ENCODE measurements around the gene S100B. TPM values are rescaled to one million over a fixed set of nuclear protein-coding genes. Genes with fewer than 3 reads are reported as not detected.

The S100B gene
- total and polyA plus RNA-seq, 9 of the 15 experiments (the other 6 are each of a cell fraction or from before 2014, with no cell fraction given), result not detected

DNA sequence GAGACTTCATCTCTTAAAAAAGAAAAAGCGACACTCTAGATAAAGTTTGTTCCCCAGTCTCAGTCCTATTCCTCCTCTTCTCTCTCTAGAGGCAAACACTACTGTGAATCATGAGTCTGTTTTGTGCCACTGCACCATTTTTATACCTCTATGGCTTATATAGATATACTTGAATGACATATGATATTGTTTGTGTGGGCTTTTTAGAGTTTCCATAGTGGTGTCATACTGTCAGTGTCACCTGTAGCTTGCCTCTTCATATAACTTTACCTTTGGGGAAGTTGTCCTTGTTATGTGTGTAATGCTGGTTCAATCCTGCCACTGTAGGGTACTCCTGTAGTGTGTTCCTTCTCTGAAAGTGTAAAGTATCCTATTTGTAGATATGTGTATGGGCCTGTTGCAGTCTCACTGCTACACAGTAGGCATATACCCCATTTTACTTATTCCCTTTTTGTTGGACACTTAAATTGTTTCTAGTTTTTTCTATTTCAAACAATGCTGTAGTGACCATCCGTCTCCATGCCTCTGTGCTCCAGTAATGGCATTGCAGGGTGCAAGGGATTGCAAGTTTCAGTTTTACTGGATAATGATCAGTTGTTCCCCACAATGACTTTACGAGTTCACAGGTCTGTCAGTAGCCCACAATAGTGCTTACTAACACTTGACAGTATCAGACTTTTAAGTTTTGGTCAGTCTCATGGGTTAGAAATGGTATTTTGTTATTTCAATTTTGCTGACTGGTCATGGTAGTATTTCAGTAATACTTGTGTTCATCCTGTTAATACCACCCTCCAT, 33.3 kb upstream of the S100B start (continued):
- TF ChIP-seq, protein P1, sequence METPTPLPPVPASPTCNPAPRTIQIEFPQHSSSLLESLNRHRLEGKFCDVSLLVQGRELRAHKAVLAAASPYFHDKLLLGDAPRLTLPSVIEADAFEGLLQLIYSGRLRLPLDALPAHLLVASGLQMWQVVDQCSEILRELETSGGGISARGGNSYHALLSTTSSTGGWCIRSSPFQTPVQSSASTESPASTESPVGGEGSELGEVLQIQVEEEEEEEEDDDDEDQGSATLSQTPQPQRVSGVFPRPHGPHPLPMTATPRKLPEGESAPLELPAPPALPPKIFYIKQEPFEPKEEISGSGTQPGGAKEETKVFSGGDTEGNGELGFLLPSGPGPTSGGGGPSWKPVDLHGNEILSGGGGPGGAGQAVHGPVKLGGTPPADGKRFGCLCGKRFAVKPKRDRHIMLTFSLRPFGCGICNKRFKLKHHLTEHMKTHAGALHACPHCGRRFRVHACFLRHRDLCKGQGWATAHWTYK (CRISPR knock-in tag; IDR thresholded peaks at IDR 0.05), result 0 out of 2 replicates have a peak, but pooled peaks have one; percentile 35
- TF ChIP-seq, protein P2, sequence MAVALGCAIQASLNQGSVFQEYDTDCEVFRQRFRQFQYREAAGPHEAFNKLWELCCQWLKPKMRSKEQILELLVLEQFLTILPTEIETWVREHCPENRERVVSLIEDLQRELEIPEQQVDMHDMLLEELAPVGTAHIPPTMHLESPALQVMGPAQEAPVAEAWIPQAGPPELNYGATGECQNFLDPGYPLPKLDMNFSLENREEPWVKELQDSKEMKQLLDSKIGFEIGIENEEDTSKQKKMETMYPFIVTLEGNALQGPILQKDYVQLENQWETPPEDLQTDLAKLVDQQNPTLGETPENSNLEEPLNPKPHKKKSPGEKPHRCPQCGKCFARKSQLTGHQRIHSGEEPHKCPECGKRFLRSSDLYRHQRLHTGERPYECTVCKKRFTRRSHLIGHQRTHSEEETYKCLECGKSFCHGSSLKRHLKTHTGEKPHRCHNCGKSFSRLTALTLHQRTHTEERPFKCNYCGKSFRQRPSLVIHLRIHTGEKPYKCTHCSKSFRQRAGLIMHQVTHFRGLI (CRISPR knock-in tag; IDR thresholded peaks at IDR 0.05), result no peak; the same call in 1 of the 2 replicates
- TF ChIP-seq, protein P3, sequence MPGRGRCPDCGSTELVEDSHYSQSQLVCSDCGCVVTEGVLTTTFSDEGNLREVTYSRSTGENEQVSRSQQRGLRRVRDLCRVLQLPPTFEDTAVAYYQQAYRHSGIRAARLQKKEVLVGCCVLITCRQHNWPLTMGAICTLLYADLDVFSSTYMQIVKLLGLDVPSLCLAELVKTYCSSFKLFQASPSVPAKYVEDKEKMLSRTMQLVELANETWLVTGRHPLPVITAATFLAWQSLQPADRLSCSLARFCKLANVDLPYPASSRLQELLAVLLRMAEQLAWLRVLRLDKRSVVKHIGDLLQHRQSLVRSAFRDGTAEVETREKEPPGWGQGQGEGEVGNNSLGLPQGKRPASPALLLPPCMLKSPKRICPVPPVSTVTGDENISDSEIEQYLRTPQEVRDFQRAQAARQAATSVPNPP (IDR thresholded peaks at IDR 0.05; ENCODE audit: borderline replicate concordance, insufficient read depth, insufficient read length), result no peak
- TF ChIP-seq ILF3 (IDR thresholded peaks at IDR 0.05; ENCODE audit: borderline replicate concordance) (no peak), MIER1 (IDR thresholded peaks at IDR 0.05; ENCODE audit: low read depth) (no peak), LEF1 (IDR thresholded peaks at IDR 0.05) (peak; percentile 78; the same call in 1 of the 2 replicates), SOX6 (IDR thresholded peaks at IDR 0.05) (peak; percentile 67), NONO (IDR thresholded peaks at IDR 0.05; ENCODE audit: low read depth in 2 of 2, low read length in 1 of 2) (peak in 1 of 2 experiments; percentile 48; a peak in 1 of 4 replicates), SMARCE1 (IDR thresholded peaks at IDR 0.05) (peak; percentile 46; the same call in 1 of the 2 replicates), HDAC2 (IDR thresholded peaks at IDR 0.05) (no peak), HDAC8 (tag; IDR thresholded peaks at IDR 0.05) (no peak), C11orf30 (IDR thresholded peaks at IDR 0.05; ENCODE audit: low read depth) (peak; percentile 97), L3MBTL2 (IDR thresholded peaks at IDR 0.05) (no peak)
- TF ChIP-seq, protein P4, sequence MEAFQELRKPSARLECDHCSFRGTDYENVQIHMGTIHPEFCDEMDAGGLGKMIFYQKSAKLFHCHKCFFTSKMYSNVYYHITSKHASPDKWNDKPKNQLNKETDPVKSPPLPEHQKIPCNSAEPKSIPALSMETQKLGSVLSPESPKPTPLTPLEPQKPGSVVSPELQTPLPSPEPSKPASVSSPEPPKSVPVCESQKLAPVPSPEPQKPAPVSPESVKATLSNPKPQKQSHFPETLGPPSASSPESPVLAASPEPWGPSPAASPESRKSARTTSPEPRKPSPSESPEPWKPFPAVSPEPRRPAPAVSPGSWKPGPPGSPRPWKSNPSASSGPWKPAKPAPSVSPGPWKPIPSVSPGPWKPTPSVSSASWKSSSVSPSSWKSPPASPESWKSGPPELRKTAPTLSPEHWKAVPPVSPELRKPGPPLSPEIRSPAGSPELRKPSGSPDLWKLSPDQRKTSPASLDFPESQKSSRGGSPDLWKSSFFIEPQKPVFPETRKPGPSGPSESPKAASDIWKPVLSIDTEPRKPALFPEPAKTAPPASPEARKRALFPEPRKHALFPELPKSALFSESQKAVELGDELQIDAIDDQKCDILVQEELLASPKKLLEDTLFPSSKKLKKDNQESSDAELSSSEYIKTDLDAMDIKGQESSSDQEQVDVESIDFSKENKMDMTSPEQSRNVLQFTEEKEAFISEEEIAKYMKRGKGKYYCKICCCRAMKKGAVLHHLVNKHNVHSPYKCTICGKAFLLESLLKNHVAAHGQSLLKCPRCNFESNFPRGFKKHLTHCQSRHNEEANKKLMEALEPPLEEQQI (IDR thresholded peaks at IDR 0.05), result peak; percentile 37
- TF ChIP-seq, protein P5, sequence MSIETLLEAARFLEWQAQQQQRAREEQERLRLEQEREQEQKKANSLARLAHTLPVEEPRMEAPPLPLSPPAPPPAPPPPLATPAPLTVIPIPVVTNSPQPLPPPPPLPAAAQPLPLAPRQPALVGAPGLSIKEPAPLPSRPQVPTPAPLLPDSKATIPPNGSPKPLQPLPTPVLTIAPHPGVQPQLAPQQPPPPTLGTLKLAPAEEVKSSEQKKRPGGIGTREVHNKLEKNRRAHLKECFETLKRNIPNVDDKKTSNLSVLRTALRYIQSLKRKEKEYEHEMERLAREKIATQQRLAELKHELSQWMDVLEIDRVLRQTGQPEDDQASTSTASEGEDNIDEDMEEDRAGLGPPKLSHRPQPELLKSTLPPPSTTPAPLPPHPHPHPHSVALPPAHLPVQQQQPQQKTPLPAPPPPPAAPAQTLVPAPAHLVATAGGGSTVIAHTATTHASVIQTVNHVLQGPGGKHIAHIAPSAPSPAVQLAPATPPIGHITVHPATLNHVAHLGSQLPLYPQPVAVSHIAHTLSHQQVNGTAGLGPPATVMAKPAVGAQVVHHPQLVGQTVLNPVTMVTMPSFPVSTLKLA (conservative IDR thresholded peaks at IDR 0.05), result peak; percentile 19 to 51; a peak in 2 of 4 replicates
- TF ChIP-seq, protein P6, sequence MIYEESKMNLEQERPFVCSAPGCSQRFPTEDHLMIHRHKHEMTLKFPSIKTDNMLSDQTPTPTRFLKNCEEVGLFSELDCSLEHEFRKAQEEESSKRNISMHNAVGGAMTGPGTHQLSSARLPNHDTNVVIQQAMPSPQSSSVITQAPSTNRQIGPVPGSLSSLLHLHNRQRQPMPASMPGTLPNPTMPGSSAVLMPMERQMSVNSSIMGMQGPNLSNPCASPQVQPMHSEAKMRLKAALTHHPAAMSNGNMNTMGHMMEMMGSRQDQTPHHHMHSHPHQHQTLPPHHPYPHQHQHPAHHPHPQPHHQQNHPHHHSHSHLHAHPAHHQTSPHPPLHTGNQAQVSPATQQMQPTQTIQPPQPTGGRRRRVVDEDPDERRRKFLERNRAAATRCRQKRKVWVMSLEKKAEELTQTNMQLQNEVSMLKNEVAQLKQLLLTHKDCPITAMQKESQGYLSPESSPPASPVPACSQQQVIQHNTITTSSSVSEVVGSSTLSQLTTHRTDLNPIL (CRISPR knock-in tag; IDR thresholded peaks at IDR 0.05), result no peak

Data from K562 (cell line).